NCI-H748 (cell line): ENCODE data around the gene MYLK3.
"Not testable (repeated sequence)": the region's sequence is repeated elsewhere in the genome, so short reads cannot be mapped to it uniquely, and the experiment has no call there.

ENCODE experiments used
- DNase-seq: peaks from one replicate; lab custom pipeline; 2025; ENCODE audit not compliant: unreplicated experiment; lab: John Stamatoyannopoulos, UW

Gene MYLK3

DNA sequence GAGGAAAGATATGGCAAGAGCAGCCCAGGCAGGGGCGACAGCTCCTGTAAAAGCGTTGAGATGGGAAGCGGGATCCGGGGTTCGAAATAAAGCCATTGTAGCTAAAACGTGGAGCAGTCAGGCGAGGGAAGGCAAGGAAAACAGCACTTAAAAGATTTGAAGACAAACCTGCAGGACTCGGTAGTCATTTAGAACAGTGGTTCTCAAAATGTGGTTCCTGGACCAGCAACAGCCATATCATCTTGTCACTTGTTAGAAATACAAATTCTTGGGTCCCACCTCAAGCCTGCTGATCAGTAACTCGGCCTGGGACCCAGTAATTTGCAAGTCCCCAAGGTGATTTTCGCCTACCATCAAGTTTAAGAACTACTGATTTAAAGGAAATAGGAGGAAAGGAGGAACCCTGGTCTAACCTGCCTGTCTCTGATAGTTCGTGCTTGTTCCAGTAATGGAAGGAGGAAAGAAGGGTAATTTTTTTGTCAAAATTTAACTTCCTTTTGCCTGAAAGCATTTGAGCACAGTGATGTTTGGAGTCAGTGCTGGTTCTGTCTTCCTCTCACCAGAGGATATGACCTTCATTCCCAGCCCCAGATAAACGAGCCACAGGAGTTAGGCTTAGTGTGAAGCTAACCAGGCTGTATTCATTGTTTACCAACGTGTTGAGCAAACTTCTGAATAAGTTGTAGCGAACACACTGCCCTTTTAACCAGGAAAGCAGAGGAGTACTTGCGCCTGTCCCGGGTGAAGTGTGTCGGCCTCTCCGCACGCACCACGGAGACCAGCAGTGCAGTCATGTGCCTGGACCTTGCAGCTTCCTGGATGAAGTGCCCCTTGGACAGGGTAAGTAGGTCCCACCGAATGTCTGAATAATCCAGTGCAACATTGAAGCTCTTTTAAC is 57.6 kb downstream of the MYLK3 start:
- peak; percentile 3 for DNase-seq

DNA sequence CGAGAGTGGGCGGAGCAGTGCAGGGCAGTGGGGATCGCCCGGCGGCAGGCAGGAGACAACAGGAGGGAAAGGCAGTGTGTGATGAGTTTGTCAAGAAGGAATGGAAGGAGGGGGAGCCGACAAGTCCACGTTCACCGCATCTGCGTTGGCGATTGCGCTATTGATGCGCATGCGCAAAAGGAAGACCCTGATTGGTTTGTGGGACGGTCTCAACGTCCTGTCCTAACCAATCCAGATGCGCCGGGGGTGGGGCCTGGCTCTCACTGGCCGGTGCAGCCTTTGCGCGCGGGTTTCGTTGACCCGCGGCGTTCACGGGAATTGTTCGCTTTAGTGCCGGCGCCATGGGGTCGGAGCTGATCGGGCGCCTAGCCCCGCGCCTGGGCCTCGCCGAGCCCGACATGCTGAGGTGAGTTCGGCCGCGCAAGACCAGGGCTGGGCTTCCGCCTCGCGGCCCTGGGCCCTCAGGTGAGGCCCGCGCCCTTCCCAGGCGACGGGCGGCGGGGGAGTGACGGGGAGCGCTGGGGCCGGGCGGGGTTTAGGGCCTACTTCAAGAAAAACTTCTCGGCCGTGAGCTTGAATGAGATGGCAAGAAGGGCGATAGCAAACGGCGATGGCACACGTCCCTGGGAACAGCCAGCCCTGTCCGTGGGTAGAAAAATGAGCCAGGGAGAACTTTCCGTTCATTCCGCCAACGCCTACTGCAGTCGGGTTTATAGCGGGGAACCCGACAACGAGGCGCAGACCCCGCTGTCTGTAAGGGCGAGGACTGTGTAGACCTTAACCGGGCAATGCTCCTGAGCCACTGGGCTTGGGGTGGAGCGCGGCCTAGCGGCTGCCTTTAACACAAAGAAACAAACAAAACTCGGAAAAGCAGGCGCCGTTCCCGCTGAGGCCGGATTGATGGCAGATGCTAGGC is 58.5 kb downstream of the MYLK3 start, which contains the start of gene ORC6:
TSS of gene ORC6 (plus strand) at position 295 of the 916 bp plus-strand sequence. CDS start at position 342, 47 bp downstream.
- peak; percentile 95 for DNase-seq

DNA sequence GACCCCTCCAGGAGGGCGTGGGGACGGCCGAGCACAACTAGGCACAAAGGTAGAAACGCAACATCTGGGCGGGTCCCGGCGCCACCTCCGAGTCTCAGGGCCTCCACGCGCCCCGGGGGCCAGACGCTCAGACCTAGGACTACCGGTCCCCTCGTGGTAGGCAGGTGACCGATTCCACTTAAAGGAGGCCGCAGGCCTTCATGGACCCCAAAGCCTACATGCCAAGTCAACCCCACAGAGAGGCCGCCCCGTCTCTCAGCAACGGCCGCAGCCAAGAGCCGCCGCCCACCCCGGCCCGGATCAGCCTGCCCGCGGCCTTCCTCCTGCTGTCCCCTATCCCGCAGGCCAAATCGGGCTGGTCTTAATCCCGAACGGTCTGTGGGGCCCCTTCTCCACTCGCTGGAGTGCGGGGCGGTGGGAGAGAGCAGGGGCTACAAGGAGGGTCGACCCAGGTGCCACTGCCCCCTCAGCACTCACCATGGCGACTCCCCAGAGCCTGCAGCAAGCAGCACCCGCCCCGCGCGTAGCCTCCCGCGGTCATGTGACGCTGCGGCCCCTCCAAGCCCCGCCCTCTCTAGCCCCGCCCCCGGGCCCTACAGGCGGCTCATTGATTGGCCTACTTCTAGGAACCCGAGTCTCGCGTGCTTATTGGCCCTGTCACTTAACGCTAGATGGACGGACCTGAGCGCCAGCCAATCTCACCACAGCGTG is 59.3 kb downstream of the MYLK3 start, which contains the start of gene VPS35:
TSS of gene VPS35 (minus strand) at position 525 of the 711 bp plus-strand sequence. CDS start at position 480, 45 bp downstream.
- DNase-seq: peak; percentile 97

DNA sequence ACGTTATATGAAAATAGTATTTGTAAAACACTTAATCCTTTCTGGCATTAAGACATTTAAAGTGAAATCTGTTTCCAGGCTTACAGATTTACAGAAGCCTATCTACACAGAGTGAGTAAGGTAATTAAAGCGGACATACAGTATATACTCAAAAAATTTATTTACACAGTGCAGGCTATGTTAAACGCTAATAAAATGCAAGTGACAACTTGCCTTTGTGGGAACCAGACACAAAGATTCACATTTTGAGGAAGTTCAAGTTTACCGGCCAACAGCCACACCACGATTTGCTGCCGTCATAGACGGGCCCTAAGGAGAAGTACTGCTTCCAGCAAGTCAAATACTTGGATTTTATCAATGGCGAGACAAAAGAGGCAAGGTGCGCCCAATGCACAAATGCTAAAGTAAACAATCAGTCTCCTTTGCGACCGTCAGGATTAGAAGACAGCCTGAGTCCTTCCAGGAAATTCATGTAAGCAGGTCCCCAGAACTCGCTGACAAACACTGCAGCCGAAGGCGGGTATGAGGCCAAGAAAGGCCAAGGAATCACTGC is 60.0 kb downstream of the MYLK3 start:
- DNase-seq: no peak

DNA sequence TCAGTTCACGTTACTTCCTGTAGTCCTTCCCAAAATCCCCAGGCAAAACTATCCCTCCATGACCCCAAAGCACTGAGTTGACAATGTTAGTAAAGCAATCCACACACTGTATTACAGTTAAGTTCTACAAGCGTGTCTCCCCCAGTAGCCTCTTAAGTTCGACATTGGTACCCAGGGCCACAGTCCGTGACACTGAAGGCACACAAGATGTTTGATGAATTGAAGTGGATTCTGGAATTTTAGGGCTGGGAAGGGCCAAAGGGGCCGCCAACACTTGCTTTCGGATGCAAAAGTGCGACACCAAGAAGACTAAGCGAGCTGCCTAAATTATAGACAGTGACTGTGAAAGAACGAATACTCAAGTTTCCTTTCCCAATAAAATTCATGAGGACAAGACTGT is 60.7 kb downstream of the MYLK3 start:
- no peak for DNase-seq

DNA sequence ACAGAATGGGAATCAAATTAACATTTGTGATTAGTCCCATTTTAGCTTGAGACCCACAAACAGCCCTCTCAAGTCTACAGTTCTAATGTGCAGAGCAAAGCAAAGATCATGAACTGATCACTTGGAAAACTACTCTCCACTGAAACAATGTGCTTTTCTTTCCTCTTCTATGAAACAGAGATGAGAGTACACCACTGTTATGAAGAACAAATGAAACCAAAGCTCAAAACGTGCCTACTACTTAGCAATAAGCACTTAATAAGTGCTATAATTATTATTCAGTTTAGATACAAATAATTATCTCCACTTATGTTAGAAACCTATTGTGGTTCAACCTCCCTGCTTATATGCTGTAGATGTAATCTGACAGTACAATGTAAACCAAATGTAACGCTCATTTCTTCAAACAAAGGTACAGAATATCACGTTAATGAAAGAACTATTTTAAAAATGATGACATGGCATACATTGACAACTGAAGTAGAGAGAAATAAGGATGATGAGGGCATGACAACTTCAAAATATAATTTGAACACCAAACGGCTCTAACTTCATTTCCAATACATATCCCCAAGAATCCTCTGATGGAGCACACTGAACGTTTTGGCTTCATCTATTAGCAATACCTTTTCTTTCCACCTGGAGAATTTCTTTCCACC is 61.2 kb downstream of the MYLK3 start:
- DNase-seq: peak; percentile 1

DNA sequence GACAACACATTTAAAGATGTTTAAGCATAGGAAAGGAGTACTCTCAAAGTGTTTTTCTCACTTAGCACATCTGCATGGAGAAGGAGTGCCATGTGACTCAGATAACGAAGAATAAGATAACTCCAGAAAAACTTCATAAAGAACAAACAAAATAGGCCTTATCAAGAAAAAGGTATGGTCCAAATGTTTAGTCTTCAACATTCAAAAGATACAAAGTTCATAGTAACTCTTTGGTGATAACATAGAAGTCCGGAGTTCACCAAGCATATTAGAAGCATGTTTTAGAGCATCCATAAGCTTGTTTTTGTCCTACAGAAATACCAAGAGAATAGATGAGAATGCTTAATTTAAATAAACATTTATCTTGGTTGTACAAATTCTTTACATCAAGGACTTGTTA is 66.3 kb downstream of the MYLK3 start:
- DNase-seq: not testable (repeated sequence)

DNA sequence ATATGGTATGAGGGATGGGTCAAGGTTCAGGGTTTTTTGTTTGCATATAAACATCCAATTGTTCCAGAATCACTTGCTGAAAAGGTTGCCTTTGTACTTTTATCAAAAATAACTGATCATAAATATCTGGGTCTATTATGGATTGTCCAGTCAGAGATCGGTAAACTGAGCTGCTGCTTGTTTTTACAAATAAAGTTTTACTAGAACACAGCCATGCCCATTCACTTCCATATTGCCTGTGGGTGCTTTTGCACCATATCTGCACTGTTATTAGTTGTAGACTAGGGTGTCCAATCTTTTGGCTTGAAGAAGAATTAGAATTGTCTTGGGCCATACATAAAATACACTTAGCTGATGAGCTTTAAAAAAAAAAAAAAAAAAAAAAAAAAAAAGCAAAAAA is 70.2 kb downstream of the MYLK3 start:
- DNase-seq: not testable (repeated sequence)

DNA sequence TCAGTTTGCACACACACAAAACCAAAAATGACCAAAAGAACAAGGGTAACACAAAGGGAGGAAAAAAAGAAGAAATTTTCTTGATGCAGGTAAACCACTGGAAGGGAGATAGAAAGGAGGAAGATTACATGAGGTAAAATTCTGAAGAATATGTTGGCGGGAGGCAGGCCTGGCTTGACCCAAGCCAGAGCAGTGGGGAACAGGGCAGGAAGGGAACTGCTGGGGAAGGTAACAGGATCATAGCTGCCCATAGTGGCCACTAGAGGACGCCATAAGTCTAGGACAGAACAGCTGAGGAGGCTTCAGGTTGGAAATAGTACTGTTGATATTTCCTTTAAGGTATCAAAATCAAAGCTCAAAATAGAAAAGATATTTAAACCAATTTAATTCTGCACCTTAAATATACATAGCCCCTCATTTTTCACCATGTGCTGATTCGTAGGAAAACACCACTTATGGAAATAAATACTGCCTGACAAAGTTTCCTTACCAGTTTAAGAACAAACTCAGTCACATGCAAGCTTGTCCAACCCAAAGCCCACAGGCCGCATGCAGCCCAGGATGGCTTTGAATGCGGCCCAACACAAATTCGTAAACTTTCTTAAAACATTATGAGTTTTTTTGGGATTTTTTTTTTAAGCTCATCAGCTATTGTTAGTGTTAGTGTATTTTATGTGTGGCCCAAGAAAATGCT is 74.7 kb downstream of the MYLK3 start:
- peak; percentile 40 for DNase-seq

DNA sequence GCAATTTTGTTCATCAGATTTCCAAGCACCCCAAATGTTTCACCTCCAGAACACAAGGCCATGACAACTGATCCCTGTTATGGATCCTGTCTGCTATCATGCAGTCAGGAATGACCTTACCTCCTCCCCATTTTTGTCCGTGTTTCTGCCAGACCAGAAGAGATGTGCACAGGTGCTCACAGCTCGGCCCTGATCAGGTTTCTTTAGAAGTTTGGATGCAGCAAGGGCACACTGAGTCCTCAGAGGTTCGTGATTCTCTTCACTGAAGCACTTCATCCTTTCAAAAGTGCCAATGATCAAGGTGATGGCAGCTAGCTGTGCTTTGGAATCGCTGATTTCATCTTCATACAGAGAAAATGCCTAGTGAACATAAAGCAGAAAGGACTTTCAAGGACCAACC is 86.0 kb downstream of the MYLK3 start:
- no peak for DNase-seq

DNA sequence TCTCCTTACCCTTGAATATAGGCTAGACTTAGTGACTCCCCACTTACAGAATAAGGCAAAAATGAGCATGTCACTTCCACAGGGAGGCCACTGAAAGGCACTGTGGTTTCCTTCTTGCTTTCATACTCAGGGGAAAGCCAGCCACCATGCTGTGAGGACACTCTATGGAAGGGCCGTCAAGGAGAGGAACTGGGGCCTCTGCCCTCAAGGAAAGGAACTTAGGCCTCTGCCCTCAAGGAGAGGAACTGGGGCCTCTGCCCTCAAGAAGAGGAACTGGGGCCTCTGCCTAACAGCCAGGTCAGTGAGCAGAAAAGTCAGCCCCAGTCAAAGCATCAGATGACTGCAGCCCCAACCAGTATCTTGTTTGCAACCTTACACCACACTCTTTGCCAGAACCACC is 89.2 kb downstream of the MYLK3 start:
- DNase-seq: no peak
